ENCODE measurements around the gene ORC6. TPM values are rescaled to one million over a fixed set of nuclear protein-coding genes. Genes with fewer than 3 reads are reported as not detected.

Gene ORC6
- total and polyA plus RNA-seq, 10 of the 15 experiments (the other 5 are each of a cell fraction or from before 2014, with no cell fraction given): 25.7 to 88.5 (median 49.1) TPM

DNA sequence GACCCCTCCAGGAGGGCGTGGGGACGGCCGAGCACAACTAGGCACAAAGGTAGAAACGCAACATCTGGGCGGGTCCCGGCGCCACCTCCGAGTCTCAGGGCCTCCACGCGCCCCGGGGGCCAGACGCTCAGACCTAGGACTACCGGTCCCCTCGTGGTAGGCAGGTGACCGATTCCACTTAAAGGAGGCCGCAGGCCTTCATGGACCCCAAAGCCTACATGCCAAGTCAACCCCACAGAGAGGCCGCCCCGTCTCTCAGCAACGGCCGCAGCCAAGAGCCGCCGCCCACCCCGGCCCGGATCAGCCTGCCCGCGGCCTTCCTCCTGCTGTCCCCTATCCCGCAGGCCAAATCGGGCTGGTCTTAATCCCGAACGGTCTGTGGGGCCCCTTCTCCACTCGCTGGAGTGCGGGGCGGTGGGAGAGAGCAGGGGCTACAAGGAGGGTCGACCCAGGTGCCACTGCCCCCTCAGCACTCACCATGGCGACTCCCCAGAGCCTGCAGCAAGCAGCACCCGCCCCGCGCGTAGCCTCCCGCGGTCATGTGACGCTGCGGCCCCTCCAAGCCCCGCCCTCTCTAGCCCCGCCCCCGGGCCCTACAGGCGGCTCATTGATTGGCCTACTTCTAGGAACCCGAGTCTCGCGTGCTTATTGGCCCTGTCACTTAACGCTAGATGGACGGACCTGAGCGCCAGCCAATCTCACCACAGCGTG lies 650 bp upstream of the ORC6 start, which contains the start of gene VPS35 (continued):
- TF ChIP-seq, protein P1, sequence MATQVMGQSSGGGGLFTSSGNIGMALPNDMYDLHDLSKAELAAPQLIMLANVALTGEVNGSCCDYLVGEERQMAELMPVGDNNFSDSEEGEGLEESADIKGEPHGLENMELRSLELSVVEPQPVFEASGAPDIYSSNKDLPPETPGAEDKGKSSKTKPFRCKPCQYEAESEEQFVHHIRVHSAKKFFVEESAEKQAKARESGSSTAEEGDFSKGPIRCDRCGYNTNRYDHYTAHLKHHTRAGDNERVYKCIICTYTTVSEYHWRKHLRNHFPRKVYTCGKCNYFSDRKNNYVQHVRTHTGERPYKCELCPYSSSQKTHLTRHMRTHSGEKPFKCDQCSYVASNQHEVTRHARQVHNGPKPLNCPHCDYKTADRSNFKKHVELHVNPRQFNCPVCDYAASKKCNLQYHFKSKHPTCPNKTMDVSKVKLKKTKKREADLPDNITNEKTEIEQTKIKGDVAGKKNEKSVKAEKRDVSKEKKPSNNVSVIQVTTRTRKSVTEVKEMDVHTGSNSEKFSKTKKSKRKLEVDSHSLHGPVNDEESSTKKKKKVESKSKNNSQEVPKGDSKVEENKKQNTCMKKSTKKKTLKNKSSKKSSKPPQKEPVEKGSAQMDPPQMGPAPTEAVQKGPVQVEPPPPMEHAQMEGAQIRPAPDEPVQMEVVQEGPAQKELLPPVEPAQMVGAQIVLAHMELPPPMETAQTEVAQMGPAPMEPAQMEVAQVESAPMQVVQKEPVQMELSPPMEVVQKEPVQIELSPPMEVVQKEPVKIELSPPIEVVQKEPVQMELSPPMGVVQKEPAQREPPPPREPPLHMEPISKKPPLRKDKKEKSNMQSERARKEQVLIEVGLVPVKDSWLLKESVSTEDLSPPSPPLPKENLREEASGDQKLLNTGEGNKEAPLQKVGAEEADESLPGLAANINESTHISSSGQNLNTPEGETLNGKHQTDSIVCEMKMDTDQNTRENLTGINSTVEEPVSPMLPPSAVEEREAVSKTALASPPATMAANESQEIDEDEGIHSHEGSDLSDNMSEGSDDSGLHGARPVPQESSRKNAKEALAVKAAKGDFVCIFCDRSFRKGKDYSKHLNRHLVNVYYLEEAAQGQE (IDR thresholded peaks at IDR 0.05; ENCODE audit: low read depth, low read length): no peak
- no peak for TF ChIP-seq EP300 (IDR thresholded peaks at IDR 0.05; ENCODE audit: borderline replicate concordance in 1 of 2, control insufficient read depth in 1 of 2, low read depth in 2 of 2, low read length in 2 of 2)
- peak; percentile 13; the same call in 1 of the 2 replicates for TF ChIP-seq BMI1 (IDR thresholded peaks at IDR 0.05; ENCODE audit: borderline replicate concordance)
- TF ChIP-seq, protein P2, sequence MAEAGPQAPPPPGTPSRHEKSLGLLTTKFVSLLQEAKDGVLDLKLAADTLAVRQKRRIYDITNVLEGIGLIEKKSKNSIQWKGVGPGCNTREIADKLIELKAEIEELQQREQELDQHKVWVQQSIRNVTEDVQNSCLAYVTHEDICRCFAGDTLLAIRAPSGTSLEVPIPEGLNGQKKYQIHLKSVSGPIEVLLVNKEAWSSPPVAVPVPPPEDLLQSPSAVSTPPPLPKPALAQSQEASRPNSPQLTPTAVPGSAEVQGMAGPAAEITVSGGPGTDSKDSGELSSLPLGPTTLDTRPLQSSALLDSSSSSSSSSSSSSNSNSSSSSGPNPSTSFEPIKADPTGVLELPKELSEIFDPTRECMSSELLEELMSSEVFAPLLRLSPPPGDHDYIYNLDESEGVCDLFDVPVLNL (IDR thresholded peaks at IDR 0.05; ENCODE audit: low read depth, low read length): no peak
- peak; percentile 94 for TF ChIP-seq DPF2 (IDR thresholded peaks at IDR 0.05)
- TF ChIP-seq LARP7 (IDR thresholded peaks at IDR 0.05): peak; percentile 79
- TF ChIP-seq JUND (IDR thresholded peaks at IDR 0.05; ENCODE audit: low read depth, low read length): 0 out of 2 replicates have a peak, but pooled peaks have one; percentile 3
- peak; percentile 69 for TF ChIP-seq POLR2A (IDR thresholded peaks at IDR 0.05; ENCODE audit: low read depth, low read length)
- peak; percentile 43; the same call in 1 of the 2 replicates for TF ChIP-seq CREB1 (IDR thresholded peaks at IDR 0.05; ENCODE audit: low read depth)
- 0 out of 4 replicates have a peak, but pooled peaks of 1 of the 2 experiments have one; percentile 1 for TF ChIP-seq SRF (IDR thresholded peaks at IDR 0.05; ENCODE audit: low read depth in 2 of 2, low read length in 2 of 2)
- TF ChIP-seq CHD1 (IDR thresholded peaks at IDR 0.05; ENCODE audit: low read depth, low read length): no peak
- TF ChIP-seq BHLHE40 (IDR thresholded peaks at IDR 0.05; ENCODE audit: borderline replicate concordance in 1 of 2, low read depth in 2 of 2, low read length in 1 of 2): peak; percentile 49 to 69; a peak in 2 of 4 replicates
- 0 out of 2 replicates have a peak, but pooled peaks have one; percentile 17 for TF ChIP-seq BCL11A (IDR thresholded peaks at IDR 0.05; ENCODE audit: low read depth, low read length)
- no peak for TF ChIP-seq BCLAF1 (IDR thresholded peaks at IDR 0.05)

Measured in GM12878 (cell line).